ENCODE data around the gene COPS6. TPM values are rescaled to one million over a fixed set of nuclear protein-coding genes. Genes with fewer than 3 reads are reported as not detected.

Gene COPS6
- polyA plus RNA-seq, 4 donors = 103 to 137 (median 126) TPM

- peak; percentile 91 to 97 (median 94) for DNase-seq (ENCODE audit: low read depth in 4 of 4, low spot score in 3 of 4)
These were observed 12.5 kb downstream of the COPS6 start, which contains the start of the genes AP4M1 and MCM7 for GRCh38 chr7:100101016-100101862. Gene AP4M1, plus strand, starts transcription at chr7:100101643. Its CDS starts 72 bp downstream, at chr7:100101715. Gene MCM7, minus strand, starts transcription at chr7:100101397. Its CDS starts 103 bp downstream, at chr7:100101294.

GRCh38 chr7:100102950-100103840, 14.4 kb downstream of the COPS6 start:
- DNase-seq (ENCODE audit: low read depth in 4 of 4, low spot score in 3 of 4) = no peak

- DNase-seq (ENCODE audit: low read depth in 4 of 4, low spot score in 3 of 4) = no peak
These were observed 16.8 kb downstream of the COPS6 start for GRCh38 chr7:100105534-100105933.

GRCh38 chr7:100106633-100107032, 17.9 kb downstream of the COPS6 start:
- no peak for DNase-seq (ENCODE audit: low read depth in 4 of 4, low spot score in 3 of 4)

GRCh38 chr7:100107125-100107737, 18.5 kb downstream of the COPS6 start:
- no peak for DNase-seq (ENCODE audit: low read depth in 4 of 4, low spot score in 3 of 4)

- DNase-seq (ENCODE audit: low read depth in 4 of 4, low spot score in 3 of 4) = no peak
These were observed 19.1 kb downstream of the COPS6 start for GRCh38 chr7:100107890-100108289.

- DNase-seq (ENCODE audit: low read depth in 4 of 4, low spot score in 3 of 4) = no peak
These were observed 20.9 kb downstream of the COPS6 start for GRCh38 chr7:100109521-100110163.

- DNase-seq (ENCODE audit: low read depth in 4 of 4, low spot score in 3 of 4) = no peak
These were observed 22.4 kb downstream of the COPS6 start for GRCh38 chr7:100111156-100111555.

GRCh38 chr7:100111914-100112313, 23.1 kb downstream of the COPS6 start:
- no peak for DNase-seq (ENCODE audit: low read depth in 4 of 4, low spot score in 3 of 4)

GRCh38 chr7:100115026-100115425, 26.3 kb downstream of the COPS6 start:
- no peak for DNase-seq (ENCODE audit: low read depth in 4 of 4, low spot score in 3 of 4)

- no peak for DNase-seq (ENCODE audit: low read depth in 4 of 4, low spot score in 3 of 4)
These were observed 29.8 kb downstream of the COPS6 start for GRCh38 chr7:100118388-100119071.

- DNase-seq (ENCODE audit: low read depth in 4 of 4, low spot score in 3 of 4) = peak; percentile 92 to 93 (median 93)
These were observed 30.6 kb downstream of the COPS6 start, which contains the start of the genes CNPY4 and TAF6 for GRCh38 chr7:100119072-100119969. Gene CNPY4, plus strand, starts transcription at chr7:100119634. Its CDS starts 111 bp downstream, at chr7:100119745. Gene TAF6, minus strand, starts transcription at chr7:100119358. Its CDS starts 5,149 bp downstream, at chr7:100114209.

GRCh38 chr7:100119970-100120732, 31.4 kb downstream of the COPS6 start:
- DNase-seq (ENCODE audit: low read depth in 4 of 4, low spot score in 3 of 4) = no peak

GRCh38 chr7:100120733-100121036, 31.9 kb downstream of the COPS6 start:
- DNase-seq (ENCODE audit: low read depth in 4 of 4, low spot score in 3 of 4) = no peak

GRCh38 chr7:100122067-100122466, 33.3 kb downstream of the COPS6 start:
- no peak for DNase-seq (ENCODE audit: low read depth in 4 of 4, low spot score in 3 of 4)

- no peak for DNase-seq (ENCODE audit: low read depth in 4 of 4, low spot score in 3 of 4)
These were observed 33.8 kb downstream of the COPS6 start for GRCh38 chr7:100122568-100122967.

GRCh38 chr7:100124301-100125230, 35.8 kb downstream of the COPS6 start:
- DNase-seq (ENCODE audit: low read depth in 4 of 4, low spot score in 3 of 4) = no peak
